SU-DHL-6 (cell line): Measurements from ENCODE around the gene PXK.
A peak's percentile ranks its signal among the peaks of the same experiment; 100 is the strongest.

Experiments
- H2AFZ ChIP-seq: fragments of 200-600 bp; sonication (generic); 2 replicates; pipeline ENCODE4 v1.6.1; 2014; ENCODE audit warnings: low read depth, mild to moderate bottlenecking, moderate library complexity, mixed read lengths, antibody characterized with exemption, low read length; ENCODE audit not compliant: severe bottlenecking
- H3F3A ChIP-seq: fragments of 200-600 bp; shearing (Covaris generic); 2 replicates; pipeline ENCODE4 v1.6.0; 2016; ENCODE audit warnings: antibody characterized with exemption, mild to moderate bottlenecking; ENCODE audit not compliant: insufficient read depth
- H3K27ac ChIP-seq: fragments of 200-600 bp; sonication (generic); 2 replicates; pipeline ENCODE4 v1.5.1; 2016; ENCODE audit warnings: low read depth, mild to moderate bottlenecking, low read length, moderate library complexity, mixed read lengths
- H3K27me3 ChIP-seq: fragments of 200-600 bp; sonication (generic), shearing (Covaris generic); 2 replicates; pipeline ENCODE4 v1.6.0; 2014; ENCODE audit warnings: mild to moderate bottlenecking, low read length
- H3K36me3 ChIP-seq: fragments of 200-600 bp; sonication (generic); 2 replicates; pipeline ENCODE4 v1.6.1; 2014; ENCODE audit warnings: mild to moderate bottlenecking, low read length, mixed read lengths
- H3K4me2 ChIP-seq: fragments of 300-600, 200-600 bp; shearing (Covaris generic), sonication (generic); 2 replicates; pipeline ENCODE4 v1.6.0; 2014; ENCODE audit warnings: low read length, low read depth, mild to moderate bottlenecking; ENCODE audit not compliant: poor library complexity, severe bottlenecking
- H3K4me3 ChIP-seq: fragments of 200-600 bp; sonication (generic); 2 replicates; pipeline ENCODE4 v1.5.1; 2014; ENCODE audit warnings: antibody characterized with exemption, low read length, mild to moderate bottlenecking, mixed read lengths; ENCODE audit not compliant: insufficient read depth, poor library complexity, severe bottlenecking
- H3K79me2 ChIP-seq: fragments of 200-600 bp; sonication (generic); 2 replicates; pipeline ENCODE4 v1.6.1; 2014; ENCODE audit warnings: mild to moderate bottlenecking, low read length, moderate library complexity; ENCODE audit not compliant: insufficient read depth
- H3K9ac ChIP-seq: fragments of 200-600 bp; sonication (generic); 2 replicates; pipeline ENCODE4 v1.7.0; 2014; ENCODE audit warnings: mild to moderate bottlenecking, low read length
- H3K9me2 ChIP-seq: fragments of 200-600 bp; sonication (generic); replicated peaks from 2 replicates; pipeline ENCODE4 v1.6.1; 2014; ENCODE audit warnings: low read length; ENCODE audit not compliant: insufficient read depth
- H3K9me3 ChIP-seq: fragments of 200-600 bp; sonication (generic); 2 replicates; pipeline ENCODE4 v1.6.1; 2014; ENCODE audit warnings: low read length, mixed read lengths; ENCODE audit not compliant: insufficient read depth
- H4K20me1 ChIP-seq: fragments of 200-600 bp; sonication (generic); 2 replicates; pipeline ENCODE4 v1.6.1; 2014; ENCODE audit warnings: low read depth, mild to moderate bottlenecking, antibody characterized with exemption, low read length, moderate library complexity, mixed read lengths
- EZH2phosphoT487 ChIP-seq: fragments of 200-600 bp; sonication (generic), shearing (Covaris generic); conservative IDR thresholded peaks from 2 replicates; pipeline ENCODE4 v1.6.1; 2018; ENCODE audit warnings: mild to moderate bottlenecking, antibody characterized with exemption, low read length, moderate library complexity, mixed read lengths
- TF ChIP-seq, protein P1 (sequence below): fragments of 200-600 bp; sonication (generic); IDR thresholded peaks from one replicate; pipeline ENCODE4 v1.5.1; 2017; ENCODE audit warnings: antibody characterized with exemption, mild to moderate bottlenecking, low read length, moderate library complexity; ENCODE audit not compliant: insufficient read depth, poor library complexity, severe bottlenecking

PXK gene

DNA sequence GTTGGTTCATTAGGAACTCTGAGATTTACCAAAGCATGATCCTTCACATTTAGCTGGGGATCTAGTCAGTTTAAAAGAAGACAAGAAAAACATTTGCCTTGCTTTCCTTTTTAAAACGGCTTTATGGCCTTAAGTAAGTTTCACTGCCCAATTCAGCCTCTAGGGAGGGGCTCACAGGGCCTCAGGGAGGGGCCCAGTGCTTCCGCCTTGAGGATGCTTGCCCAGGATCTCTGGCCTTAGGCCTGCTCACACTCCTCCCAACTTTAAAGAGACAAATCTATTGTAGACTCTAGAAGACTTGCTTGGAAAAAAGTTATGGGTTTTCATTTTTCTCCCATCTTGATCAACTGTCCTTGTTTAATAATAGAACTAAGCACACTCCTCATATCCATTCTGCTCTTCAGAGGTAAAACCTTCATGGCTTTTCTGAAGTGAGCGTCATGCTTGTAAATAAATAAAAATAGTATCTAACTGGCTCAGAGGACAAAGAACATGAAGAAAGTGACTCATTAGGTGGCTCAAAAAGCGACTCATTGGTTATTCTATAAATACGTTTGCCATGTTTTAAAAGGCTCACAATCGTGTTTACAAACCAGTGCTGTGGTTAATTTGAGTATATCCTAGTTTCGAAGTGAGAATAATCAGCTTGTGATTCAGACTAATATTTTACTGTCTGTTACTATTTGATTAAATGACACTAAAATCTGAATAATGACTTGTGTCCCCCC is 87.3 kb downstream of the PXK start:
- Histone ChIP-seq H3K27ac (peak overlapping the region; percentile 21), H3K9me3 (no peaks in the 10 kb centered on the region), H3K9ac (no peak overlapping the region), H3K27me3 (no peaks in the 10 kb centered on the region), H3K9me2 (no peaks in the 10 kb centered on the region), H3K4me2 (no peak overlapping the region), H3F3A (peaks cover 15% of the 10 kb centered on the region; the same call in 1 of the 2 replicates), H2AFZ (no peak overlapping the region), H4K20me1 (no peaks in the 10 kb centered on the region), H3K4me3 (no peak overlapping the region), H3K36me3 (peaks cover 22% of the 10 kb centered on the region; the same call in 1 of the 2 replicates), H3K79me2 (no peaks in the 10 kb centered on the region)
- no peak for TF ChIP-seq EZH2phosphoT487
- TF ChIP-seq, protein P1, sequence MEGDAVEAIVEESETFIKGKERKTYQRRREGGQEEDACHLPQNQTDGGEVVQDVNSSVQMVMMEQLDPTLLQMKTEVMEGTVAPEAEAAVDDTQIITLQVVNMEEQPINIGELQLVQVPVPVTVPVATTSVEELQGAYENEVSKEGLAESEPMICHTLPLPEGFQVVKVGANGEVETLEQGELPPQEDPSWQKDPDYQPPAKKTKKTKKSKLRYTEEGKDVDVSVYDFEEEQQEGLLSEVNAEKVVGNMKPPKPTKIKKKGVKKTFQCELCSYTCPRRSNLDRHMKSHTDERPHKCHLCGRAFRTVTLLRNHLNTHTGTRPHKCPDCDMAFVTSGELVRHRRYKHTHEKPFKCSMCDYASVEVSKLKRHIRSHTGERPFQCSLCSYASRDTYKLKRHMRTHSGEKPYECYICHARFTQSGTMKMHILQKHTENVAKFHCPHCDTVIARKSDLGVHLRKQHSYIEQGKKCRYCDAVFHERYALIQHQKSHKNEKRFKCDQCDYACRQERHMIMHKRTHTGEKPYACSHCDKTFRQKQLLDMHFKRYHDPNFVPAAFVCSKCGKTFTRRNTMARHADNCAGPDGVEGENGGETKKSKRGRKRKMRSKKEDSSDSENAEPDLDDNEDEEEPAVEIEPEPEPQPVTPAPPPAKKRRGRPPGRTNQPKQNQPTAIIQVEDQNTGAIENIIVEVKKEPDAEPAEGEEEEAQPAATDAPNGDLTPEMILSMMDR: no peak

DNA sequence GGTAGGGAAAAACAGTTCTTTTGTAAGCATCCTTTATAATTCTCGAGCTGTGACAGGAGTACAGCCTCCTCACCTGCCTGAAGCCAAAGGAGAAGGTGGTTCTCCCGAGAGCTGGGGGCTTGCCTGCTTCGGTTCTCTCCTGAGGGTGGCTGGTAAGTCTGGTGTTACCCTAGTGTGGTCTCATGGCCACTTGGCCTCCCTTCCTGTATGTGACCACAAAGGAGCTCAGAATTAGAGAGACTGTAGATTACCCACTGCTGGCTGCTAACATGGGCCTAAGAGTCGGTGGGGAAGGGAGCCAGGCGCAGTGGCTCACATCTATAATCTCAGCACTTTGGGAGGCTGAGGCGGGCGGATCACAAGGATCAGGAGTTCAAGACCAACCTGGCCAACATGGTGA is 88.3 kb downstream of the PXK start:
- Histone ChIP-seq H3K9me2 (no peaks in the 10 kb centered on the region), H2AFZ (no peak overlapping the region), H3K4me3 (no peak overlapping the region), H3K27me3 (no peaks in the 10 kb centered on the region), H3K79me2 (no peaks in the 10 kb centered on the region), H3K27ac (no peak overlapping the region), H3F3A (peaks cover 20% of the 10 kb centered on the region; the same call in 1 of the 2 replicates), H4K20me1 (no peaks in the 10 kb centered on the region), H3K9me3 (no peaks in the 10 kb centered on the region), H3K4me2 (no peak overlapping the region), H3K36me3 (peaks cover 25% of the 10 kb centered on the region; the same call in 1 of the 2 replicates), H3K9ac (no peak overlapping the region)
- TF ChIP-seq EZH2phosphoT487: no peak
- TF ChIP-seq, protein P1: no peak

DNA sequence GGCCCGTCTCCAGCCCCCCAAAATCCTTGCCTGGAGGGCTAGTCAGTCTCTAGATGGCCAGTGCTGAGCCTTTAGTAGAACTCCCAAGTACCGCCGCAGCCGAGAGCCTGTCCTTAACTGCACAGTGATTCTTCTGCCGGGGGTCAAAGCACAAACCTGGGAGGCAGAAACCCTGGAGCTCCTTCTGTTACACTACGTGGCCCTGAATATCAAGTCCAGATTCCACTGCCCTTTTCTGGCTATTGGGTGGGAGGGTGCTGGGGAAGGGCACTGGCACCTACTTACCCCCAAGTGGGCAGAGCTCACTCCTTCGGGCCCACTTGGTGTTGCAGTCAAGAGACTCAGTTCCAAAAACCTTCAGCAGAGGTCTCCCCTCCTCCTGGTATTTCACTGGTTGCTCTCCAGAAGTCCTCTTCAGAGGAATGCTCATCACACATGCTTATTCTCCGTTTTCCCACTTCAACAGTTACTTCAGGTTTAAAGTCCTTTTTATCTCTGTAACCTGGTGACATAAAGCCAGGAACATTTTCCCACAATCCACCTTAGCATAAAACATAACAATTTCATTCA is 90.1 kb downstream of the PXK start:
- no peak overlapping the region for H3K9ac ChIP-seq
- H3K9me3 ChIP-seq: no peaks in the 10 kb centered on the region
- TF ChIP-seq, protein P1: no peak
- no peak for TF ChIP-seq EZH2phosphoT487
- H3K4me2 ChIP-seq: no peak overlapping the region
- no peak overlapping the region for H3K4me3 ChIP-seq
- H3K36me3 ChIP-seq: peaks cover 32% of the 10 kb centered on the region; the same call in 1 of the 2 replicates
- no peak overlapping the region for H2AFZ ChIP-seq
- peaks cover 26% of the 10 kb centered on the region; the same call in 1 of the 2 replicates for H3F3A ChIP-seq
- H3K9me2 ChIP-seq: no peaks in the 10 kb centered on the region
- H3K79me2 ChIP-seq: no peaks in the 10 kb centered on the region
- no peaks in the 10 kb centered on the region for H4K20me1 ChIP-seq
- no peak overlapping the region for H3K27ac ChIP-seq
- H3K27me3 ChIP-seq: no peaks in the 10 kb centered on the region
